Superior temporal gyrus (tissue), 1 donor: ENCODE results near the gene C1orf216.
"Not testable (repeated sequence)": the region's sequence is repeated elsewhere in the genome, so short reads cannot be mapped to it uniquely, and the experiment has no call there.

Source experiments
- DNase-seq: peaks from one replicate; pipeline ENCODE4 v3.0.0-alpha.2; 2016; ENCODE audit errors: extremely low spot score

Gene C1orf216

DNA sequence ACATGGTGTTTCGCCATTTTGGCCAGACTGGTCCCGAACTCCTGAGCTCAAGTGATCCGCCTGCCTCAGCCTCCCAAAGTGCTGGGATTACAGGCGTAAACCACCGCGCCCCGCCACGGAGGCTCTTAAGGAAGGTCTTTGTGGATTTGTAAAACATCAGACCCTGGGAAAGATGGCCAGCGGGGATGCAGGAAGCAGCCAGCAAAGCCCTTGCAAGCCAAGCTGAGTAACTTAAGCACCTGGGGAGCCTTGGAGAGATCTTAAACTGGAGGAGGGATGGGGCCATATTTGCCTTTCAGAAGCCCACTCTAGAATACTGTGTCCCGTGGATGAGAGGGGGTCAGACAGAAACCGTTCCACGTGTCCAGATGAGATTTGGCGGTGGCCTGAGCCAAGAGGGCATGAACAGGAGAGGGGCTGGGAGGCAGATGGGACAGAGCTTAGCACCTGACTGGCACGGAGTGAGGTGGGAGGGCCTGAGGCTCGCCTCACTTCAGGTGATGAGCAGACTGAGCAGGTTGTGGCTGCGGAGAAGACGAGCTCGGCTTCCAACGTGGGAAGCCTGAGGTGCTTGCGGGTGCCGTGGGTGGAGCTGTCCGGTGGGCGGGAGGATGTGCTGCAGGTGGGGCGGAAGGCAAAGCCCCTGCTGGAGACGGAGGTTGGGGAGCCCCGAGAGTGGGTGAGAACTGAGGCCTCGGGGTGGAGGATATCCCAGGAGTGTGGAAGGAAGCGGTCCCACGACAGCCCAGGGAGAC, 11.7 kb downstream of the C1orf216 start:
- no peak for DNase-seq

DNA sequence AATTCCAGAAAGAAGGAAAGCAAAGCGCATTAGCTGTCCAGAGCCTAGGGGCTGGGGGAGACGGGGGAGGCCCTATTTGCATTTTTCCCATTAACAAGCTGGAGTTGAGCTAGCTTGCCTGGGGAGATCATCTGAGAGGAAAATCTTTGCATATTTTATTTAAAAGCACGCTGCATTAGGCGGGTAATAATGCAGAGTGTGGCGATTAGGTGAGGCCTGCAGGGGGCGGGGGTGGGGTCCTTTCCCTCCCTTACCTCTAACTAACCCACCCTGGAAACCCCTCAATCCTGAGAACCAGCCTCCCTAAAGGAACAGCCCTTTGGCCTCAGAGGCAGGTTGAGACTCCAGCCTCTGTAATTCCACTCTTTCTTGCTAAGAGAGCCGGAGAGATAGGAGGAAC, 16.2 kb downstream of the C1orf216 start:
- no peak for DNase-seq

DNA sequence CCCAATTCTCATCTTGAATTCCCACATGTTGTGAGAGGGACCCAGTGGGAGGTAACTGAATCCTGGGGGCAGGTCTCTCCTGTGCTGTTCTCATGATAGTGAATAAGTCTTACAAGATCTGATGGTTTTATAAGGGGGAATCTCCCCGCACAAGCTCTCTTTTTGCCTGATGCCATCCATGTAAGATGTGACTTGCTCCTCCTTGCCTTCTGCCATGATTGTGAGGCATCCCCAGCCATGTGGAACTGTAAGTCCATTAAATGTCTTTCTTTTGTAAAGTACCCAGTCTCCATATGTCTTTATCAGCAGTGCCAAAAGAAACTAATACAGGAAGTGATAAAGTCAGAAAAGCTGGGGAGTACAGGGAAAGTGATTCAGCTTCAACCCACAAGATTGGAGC, 19.5 kb downstream of the C1orf216 start:
- DNase-seq, result not testable (repeated sequence)

GRCh38 chr1:35692317-35692716, 26.4 kb downstream of the C1orf216 start:
- no peak for DNase-seq

DNA sequence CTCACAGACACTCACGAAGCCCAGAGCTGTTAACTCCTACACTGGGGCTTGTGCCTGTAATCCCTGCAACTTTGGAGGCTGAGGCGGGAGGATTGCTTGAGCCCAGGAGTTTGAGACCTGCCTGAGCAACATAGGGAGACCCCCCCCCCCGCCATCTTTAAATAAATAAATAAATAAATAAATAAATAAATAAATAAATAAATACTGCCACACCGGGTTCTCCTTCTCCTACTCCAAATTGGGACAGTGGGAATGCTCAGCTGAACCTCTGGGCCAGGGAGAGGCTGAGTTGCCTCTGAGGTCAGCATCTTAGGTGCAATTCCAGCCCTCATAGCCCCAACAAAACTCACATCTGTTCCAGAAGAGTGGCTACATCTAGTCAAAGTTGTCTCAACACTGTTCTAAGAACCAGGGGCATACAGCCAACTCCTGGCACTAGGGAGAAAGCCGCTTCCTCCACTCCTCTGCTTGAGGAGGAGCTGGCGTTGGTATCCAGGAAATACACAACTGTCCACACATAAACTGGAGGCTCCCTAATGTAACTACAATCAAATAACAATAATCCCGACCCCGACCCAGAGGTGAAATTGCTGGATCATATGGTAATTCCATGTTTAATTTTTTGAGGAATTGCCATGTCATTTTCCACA, 27.0 kb downstream of the C1orf216 start:
- DNase-seq, result no peak

DNA sequence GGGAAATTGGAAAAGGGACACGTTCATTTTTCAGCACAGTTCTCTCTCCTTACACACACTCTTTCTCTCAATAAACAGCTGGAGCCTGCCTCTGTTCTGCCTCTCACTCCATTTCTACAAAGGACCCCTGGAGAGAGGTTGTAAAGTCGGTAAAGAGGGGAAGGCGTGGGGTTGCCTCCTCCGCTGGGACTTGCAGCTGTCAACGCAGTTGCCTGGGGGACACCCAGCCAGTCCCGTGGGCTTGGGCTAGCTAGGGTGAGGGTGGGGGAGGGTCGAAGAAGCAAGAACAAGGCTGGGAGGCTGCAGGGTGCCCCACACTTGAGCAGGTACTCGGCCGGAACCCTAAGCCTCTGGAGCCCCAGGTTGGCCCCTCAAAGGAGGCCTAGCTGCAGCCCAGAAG, 27.6 kb downstream of the C1orf216 start:
- DNase-seq, result no peak

DNA sequence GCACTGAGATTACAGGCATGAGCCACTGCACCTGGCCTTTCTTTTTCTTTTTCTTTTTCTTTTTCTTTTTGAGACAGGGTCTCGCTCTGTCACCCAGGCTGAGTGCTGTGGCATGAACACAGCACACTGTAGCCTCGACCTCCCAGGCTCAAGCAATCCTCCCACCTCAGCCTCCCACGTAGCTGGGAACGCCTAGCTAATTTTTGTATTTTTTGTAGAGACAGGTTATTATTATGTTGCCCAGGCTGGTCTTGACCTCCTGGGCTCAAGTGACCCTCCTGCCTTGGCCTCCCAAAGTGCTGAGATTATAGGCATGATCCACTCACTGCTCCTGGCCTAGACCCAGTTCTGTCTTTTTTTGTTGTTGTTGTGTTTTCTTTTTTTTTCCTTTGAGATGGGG, 28.6 kb downstream of the C1orf216 start:
- DNase-seq, result not testable (repeated sequence)

- DNase-seq, result no peak
These were observed 30.5 kb downstream of the C1orf216 start for GRCh38 chr1:35688161-35688560.

DNA sequence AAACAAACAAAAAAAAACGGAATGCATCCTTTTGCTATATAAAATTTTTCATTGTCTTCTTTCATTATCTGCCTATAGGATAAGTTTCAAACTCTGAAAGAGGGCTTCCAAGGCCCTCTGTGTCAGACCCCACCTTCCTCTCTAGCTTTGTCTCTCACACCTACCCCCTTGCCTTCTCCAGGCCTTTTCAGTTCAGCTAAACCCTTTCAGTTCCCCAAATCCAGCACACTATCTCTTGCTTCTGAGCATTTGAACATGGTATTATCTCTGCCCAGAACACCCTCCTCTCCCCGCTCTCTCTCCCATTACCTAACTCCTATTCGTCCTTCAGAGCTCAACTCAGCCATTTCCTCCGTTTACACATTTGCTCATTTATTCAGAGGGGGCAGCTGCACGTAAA, 35.7 kb downstream of the C1orf216 start:
- no peak for DNase-seq

DNA sequence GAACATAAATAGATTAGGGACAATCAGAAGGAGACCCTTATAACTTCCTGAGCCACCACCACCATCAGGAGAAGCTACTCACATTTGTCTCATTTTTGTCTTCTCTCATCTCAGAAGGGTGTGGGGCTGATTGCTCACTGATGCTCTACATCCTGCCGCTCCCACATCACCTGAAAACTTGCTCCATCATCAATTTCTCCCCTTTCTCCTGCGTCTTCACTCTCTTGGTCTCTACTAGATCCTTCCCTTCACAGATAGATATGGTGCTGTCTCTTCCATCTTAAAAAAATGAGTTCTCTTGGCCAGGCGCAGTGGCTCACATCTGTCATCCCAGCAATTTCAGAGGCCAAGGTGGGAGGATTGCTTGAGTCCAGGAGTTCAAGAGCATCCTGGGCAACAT, 38.4 kb downstream of the C1orf216 start:
- DNase-seq, result no peak

- peak; percentile 18 for DNase-seq
These were observed 42.9 kb downstream of the C1orf216 start for GRCh38 chr1:35675773-35676172.

DNA sequence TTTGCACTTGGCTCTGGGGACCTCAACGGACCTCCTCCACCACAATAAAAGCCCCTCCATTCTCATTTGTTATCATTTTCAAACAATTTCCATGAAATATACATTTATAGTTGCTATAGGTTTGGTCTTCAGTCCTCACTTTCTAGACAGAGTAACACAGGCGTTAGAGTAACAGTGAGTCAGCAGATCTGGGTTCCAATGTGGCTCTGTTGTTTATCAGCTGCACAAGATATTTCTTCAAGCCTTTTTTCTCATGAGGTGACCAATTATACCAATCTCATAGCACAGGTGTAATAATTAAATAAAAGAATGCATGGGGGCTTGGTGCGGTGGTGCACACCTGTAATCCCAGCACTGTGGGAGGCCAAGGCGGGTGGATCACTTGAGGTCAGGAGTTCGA, 44.6 kb downstream of the C1orf216 start:
- no peak for DNase-seq

DNA sequence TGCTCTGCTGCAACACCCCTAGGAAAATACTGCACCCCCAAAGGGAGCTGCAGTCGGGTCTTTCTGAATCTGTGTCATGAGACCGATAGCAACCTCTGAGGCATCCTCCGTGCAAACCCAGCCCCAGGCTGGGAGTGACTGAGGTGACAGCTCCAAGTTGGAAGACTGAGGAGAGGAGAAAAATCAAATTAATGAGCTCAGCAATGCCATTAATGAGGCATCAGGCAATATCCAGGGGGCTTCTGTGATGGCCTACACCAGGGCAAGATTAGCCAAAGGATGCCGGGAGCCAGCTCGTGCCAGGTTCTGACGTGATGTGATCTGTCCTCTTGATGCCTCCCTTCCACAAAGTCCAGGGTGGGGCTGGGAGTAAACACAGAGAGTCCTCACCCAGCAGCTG, 46.6 kb downstream of the C1orf216 start:
- no peak for DNase-seq

- DNase-seq, result no peak
These were observed 50.2 kb downstream of the C1orf216 start for GRCh38 chr1:35668506-35668905.

GRCh38 chr1:35666916-35667315, 51.8 kb downstream of the C1orf216 start:
- DNase-seq, result no peak

- DNase-seq, result no peak
These were observed 52.5 kb downstream of the C1orf216 start for GRCh38 chr1:35666216-35666615.
